HG03159 (cell line): ENCODE measurements around the gene GABPA.
"Not testable (repeated sequence)": the region's sequence is repeated elsewhere in the genome, so short reads cannot be mapped to it uniquely, and the experiment has no call there.

ENCODE experiments used
- ATAC-seq: cut with Tn5 transposase; IDR thresholded peaks from one replicate; pipeline ENCODE4 v1.9.1; 2021; ENCODE audit warnings: mild to moderate bottlenecking, moderate library complexity; ENCODE audit not compliant: unreplicated experiment

Gene GABPA

GRCh38 chr21:25735646-25736597 is 1.1 kb downstream of the GABPA start:
- ATAC-seq = peak; percentile 8

- ATAC-seq = no peak
Measured at GRCh38 chr21:25737421-25737820, 2.6 kb downstream of the GABPA start.

GRCh38 chr21:25742900-25743299 is 8.1 kb downstream of the GABPA start:
- ATAC-seq = no peak

- ATAC-seq = no peak
Measured at GRCh38 chr21:25744854-25745253, 10.1 kb downstream of the GABPA start.

GRCh38 chr21:25750085-25750484 is 15.3 kb downstream of the GABPA start:
- ATAC-seq = no peak

- ATAC-seq = no peak
Measured at GRCh38 chr21:25752416-25752815, 17.6 kb downstream of the GABPA start.

- ATAC-seq = no peak
Measured at GRCh38 chr21:25756190-25756932, 21.6 kb downstream of the GABPA start.

GRCh38 chr21:25757531-25757930 is 22.8 kb downstream of the GABPA start:
- no peak for ATAC-seq

- no peak for ATAC-seq
Measured at GRCh38 chr21:25759573-25759972, 24.8 kb downstream of the GABPA start.

GRCh38 chr21:25760061-25760460 is 25.3 kb downstream of the GABPA start:
- ATAC-seq = no peak

- ATAC-seq = no peak
Measured at GRCh38 chr21:25760677-25761076, 25.9 kb downstream of the GABPA start.

GRCh38 chr21:25764065-25764464 is 29.3 kb downstream of the GABPA start:
- no peak for ATAC-seq

- no peak for ATAC-seq
Measured at GRCh38 chr21:25767921-25768320, 33.1 kb downstream of the GABPA start.

- ATAC-seq = no peak
Measured at GRCh38 chr21:25772686-25773085, 37.9 kb downstream of the GABPA start.

GRCh38 chr21:25776440-25776839 is 41.7 kb downstream of the GABPA start:
- no peak for ATAC-seq

- ATAC-seq = not testable (repeated sequence)
Measured at GRCh38 chr21:25778126-25778875, 43.5 kb downstream of the GABPA start.

GRCh38 chr21:25788677-25789076 is 53.9 kb downstream of the GABPA start:
- no peak for ATAC-seq

GRCh38 chr21:25790122-25790877 is 55.5 kb downstream of the GABPA start:
- peak; percentile 82 for ATAC-seq

- no peak for ATAC-seq
Measured at GRCh38 chr21:25790878-25791204, 56.1 kb downstream of the GABPA start.

- ATAC-seq = no peak
Measured at GRCh38 chr21:25791319-25791718, 56.5 kb downstream of the GABPA start.
